Measurements from ENCODE around the gene KCNQ1.

KCNQ1 gene

DNA sequence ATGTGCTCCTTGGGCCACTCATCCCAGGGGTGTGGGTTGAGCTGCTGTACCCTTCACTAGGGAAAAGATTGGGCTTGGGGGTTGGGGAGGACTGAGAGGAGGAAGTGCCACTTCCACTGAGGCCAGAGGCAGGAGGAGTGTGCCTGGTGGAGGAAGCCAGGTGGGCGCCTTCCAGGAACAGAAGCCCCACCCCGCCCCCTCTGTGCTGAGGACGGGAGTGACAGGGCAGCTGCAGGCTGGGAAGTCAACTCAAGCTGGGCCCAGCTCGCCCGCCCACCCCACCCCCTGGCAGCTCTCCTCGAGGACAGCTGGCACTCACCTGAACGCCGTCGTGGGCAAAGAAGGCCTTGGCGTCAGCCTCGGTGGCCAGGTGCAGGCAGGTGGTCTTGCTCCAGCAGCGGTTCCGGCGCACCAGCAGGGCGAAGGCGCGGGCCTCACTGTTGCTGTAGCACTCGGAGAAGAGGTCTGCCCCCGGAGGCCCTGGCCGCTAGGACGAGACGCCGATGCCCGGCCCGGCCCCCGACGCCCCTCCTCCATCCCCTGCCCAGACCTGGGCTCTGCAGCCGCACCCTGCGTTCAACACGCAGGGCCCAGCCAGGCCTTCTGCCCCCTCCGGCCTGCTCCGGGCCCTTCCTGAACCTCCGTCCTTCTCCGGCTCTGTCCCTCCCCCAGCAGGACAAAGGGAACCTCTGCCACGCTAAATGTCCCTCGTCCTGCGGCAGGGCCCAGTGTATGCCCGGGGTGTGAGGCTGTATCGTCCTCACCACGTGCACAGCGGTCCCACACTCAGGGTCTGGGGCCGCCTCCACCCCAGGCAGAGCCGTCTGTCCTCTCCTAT lies 30.8 kb upstream of the KCNQ1 start:
- Histone ChIP-seq H3K4me1 (ENCODE audit: insufficient read depth, low read length, poor library complexity, severe bottlenecking) (no peaks in the 10 kb centered on the region), H3K9ac (ENCODE audit: low read depth, low read length, poor library complexity, severe bottlenecking) (no peak overlapping the region), H2AFZ (ENCODE audit: low read length) (no peak overlapping the region), H3K9me3 (ENCODE audit: insufficient read depth, low read depth, low read length) (no peaks in the 10 kb centered on the region), H3K36me3 (ENCODE audit: insufficient read depth, low read length) (no peaks in the 10 kb centered on the region), H3K4me2 (ENCODE audit: low read depth, low read length, poor library complexity, severe bottlenecking) (no peak overlapping the region), H4K20me1 (ENCODE audit: insufficient read depth, low read length, poor library complexity, severe bottlenecking) (no peaks in the 10 kb centered on the region), H3K4me3 (ENCODE audit: low read length, poor library complexity, severe bottlenecking) (no peak overlapping the region), H3K27me3 (ENCODE audit: insufficient read depth, low read length, poor library complexity, severe bottlenecking) (no peaks in the 10 kb centered on the region), H3K79me2 (ENCODE audit: insufficient read depth, low read length) (no peaks in the 10 kb centered on the region), H3K9me2 (replicated peaks; ENCODE audit: low read depth, low read length) (no peaks in the 10 kb centered on the region), H3F3A (ENCODE audit: low read depth) (no peaks in the 10 kb centered on the region)
- no peak for TF ChIP-seq EZH2phosphoT487 (IDR thresholded peaks at IDR 0.05; ENCODE audit: borderline replicate concordance)
- TF ChIP-seq, protein P1, sequence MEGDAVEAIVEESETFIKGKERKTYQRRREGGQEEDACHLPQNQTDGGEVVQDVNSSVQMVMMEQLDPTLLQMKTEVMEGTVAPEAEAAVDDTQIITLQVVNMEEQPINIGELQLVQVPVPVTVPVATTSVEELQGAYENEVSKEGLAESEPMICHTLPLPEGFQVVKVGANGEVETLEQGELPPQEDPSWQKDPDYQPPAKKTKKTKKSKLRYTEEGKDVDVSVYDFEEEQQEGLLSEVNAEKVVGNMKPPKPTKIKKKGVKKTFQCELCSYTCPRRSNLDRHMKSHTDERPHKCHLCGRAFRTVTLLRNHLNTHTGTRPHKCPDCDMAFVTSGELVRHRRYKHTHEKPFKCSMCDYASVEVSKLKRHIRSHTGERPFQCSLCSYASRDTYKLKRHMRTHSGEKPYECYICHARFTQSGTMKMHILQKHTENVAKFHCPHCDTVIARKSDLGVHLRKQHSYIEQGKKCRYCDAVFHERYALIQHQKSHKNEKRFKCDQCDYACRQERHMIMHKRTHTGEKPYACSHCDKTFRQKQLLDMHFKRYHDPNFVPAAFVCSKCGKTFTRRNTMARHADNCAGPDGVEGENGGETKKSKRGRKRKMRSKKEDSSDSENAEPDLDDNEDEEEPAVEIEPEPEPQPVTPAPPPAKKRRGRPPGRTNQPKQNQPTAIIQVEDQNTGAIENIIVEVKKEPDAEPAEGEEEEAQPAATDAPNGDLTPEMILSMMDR (conservative IDR thresholded peaks at IDR 0.05; ENCODE audit: low read length), result no peak

DNA sequence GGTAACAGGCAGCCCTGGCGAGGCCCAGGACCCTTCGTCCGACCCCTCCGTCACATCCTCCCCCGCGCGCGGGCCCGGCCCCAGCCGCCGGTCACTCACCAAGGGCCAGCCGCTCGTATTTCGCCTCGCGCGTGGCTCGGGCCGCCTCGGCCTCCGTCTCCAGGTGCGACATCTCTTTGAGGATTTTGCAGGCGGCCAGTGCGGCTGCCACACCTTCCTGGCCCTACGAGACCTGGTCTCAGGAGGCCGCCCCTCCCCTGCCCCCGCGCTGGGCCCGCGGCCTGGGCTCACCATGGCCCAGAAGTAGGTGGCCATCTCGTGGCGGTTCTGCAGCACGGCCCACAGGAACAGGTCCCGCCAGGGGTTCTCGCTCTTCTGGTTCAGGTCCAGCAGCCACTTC lies 30.2 kb upstream of the KCNQ1 start:
- Histone ChIP-seq H3K36me3 (ENCODE audit: insufficient read depth, low read length) (no peaks in the 10 kb centered on the region), H4K20me1 (ENCODE audit: insufficient read depth, low read length, poor library complexity, severe bottlenecking) (no peaks in the 10 kb centered on the region), H3K9me2 (replicated peaks; ENCODE audit: low read depth, low read length) (no peaks in the 10 kb centered on the region), H3K4me1 (ENCODE audit: insufficient read depth, low read length, poor library complexity, severe bottlenecking) (no peaks in the 10 kb centered on the region), H3F3A (ENCODE audit: low read depth) (no peaks in the 10 kb centered on the region), H3K4me2 (ENCODE audit: low read depth, low read length, poor library complexity, severe bottlenecking) (no peak overlapping the region), H2AFZ (ENCODE audit: low read length) (no peak overlapping the region), H3K9me3 (ENCODE audit: insufficient read depth, low read depth, low read length) (no peaks in the 10 kb centered on the region), H3K4me3 (ENCODE audit: low read length, poor library complexity, severe bottlenecking) (no peak overlapping the region), H3K27me3 (ENCODE audit: insufficient read depth, low read length, poor library complexity, severe bottlenecking) (no peaks in the 10 kb centered on the region), H3K79me2 (ENCODE audit: insufficient read depth, low read length) (no peaks in the 10 kb centered on the region), H3K9ac (ENCODE audit: low read depth, low read length, poor library complexity, severe bottlenecking) (no peak overlapping the region)
- TF ChIP-seq, protein P1 (conservative IDR thresholded peaks at IDR 0.05; ENCODE audit: low read length), result no peak
- TF ChIP-seq EZH2phosphoT487 (IDR thresholded peaks at IDR 0.05; ENCODE audit: borderline replicate concordance), result no peak

DNA sequence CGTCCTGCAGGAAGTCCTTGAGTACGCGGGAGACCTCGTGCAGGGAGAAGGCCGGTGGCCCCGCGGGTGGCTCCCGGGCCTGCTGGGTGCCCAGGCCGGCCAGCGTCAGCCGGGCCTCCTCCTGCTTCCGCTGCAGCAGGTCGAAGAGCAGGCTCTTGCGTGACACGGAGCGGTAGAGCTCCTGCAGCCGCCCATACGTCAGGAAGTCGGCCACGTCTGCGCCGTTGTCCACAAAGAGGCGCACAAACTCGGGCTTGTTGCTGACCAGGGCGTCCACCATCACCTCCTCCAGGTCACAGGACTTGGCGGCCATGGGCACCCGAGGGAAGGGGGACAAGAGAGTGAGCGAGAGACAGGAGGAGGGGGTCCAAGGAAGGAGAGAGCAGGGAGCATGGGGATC lies 29.6 kb upstream of the KCNQ1 start:
- no peak for TF ChIP-seq EZH2phosphoT487 (IDR thresholded peaks at IDR 0.05; ENCODE audit: borderline replicate concordance)
- TF ChIP-seq, protein P1 (conservative IDR thresholded peaks at IDR 0.05; ENCODE audit: low read length), result no peak
- no peaks in the 10 kb centered on the region for H3K79me2 ChIP-seq (ENCODE audit: insufficient read depth, low read length)
- H4K20me1 ChIP-seq (ENCODE audit: insufficient read depth, low read length, poor library complexity, severe bottlenecking), result no peaks in the 10 kb centered on the region
- H3F3A ChIP-seq (ENCODE audit: low read depth), result no peaks in the 10 kb centered on the region
- H3K27me3 ChIP-seq (ENCODE audit: insufficient read depth, low read length, poor library complexity, severe bottlenecking), result no peaks in the 10 kb centered on the region
- no peaks in the 10 kb centered on the region for H3K9me2 ChIP-seq (replicated peaks; ENCODE audit: low read depth, low read length)
- H3K4me3 ChIP-seq (ENCODE audit: low read length, poor library complexity, severe bottlenecking), result no peak overlapping the region
- H3K9ac ChIP-seq (ENCODE audit: low read depth, low read length, poor library complexity, severe bottlenecking), result no peak overlapping the region
- H3K4me2 ChIP-seq (ENCODE audit: low read depth, low read length, poor library complexity, severe bottlenecking), result no peak overlapping the region
- no peak overlapping the region for H2AFZ ChIP-seq (ENCODE audit: low read length)
- H3K9me3 ChIP-seq (ENCODE audit: insufficient read depth, low read depth, low read length), result no peaks in the 10 kb centered on the region
- H3K4me1 ChIP-seq (ENCODE audit: insufficient read depth, low read length, poor library complexity, severe bottlenecking), result no peaks in the 10 kb centered on the region
- no peaks in the 10 kb centered on the region for H3K36me3 ChIP-seq (ENCODE audit: insufficient read depth, low read length)

All from Loucy (cell line).